ENCODE data around the gene TLR8.

TLR8 gene

DNA sequence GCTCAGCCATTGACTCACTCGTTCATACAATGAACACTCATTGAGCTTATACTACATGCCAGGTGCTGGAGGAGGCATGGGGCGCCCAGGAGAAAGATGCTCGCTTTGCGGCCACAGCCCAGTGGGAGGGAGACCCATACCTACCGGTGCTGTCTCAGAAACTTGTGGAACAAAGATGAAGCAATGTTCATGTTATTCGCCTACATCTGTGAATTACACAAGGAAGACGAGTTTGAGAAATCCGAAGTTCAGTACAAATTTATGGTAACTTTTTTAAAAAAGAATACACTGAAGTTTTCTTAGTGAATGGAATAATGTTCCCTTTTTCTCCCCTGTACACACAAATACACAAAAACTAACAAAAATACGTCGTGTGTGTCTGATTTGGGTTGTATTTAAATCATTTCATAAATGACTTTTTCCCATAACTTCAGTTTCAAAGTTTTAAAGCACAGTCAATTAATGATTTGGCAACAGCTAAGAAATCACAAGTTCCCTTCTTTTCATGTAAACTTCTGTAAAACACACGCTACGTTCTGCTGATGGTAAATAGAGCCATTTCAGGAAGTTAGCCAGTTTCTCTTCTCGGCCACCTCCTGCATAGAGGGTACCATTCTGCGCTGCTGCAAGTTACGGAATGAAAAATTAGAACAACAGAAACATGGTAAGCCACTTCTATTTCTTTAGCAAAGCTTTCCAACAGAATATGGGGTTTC is at the start of gene TLR8:
Gene TLR8, plus strand, starts transcription at position 575 of the 716 bp plus-strand sequence. Its CDS starts 87 bp downstream, at position 662.
- no peak for DNase-seq

DNA sequence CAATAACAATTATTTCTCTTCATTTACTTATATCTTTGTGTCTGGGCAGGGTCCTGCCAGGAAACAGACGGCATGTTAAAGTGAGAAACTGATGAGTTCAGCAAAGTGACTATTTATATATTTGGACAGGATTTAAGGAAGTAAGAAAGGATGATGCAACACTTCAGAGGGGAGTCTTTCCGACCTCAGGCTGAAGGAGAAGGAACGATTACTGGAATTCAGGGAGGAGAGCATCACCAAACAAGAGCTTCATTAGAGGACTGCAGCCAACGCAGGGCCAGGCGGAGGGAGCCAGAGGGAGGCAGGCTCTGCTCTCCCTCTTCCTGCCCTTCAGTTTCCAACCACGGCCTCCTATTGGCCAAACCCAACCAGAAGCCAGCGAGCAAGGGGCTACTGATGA is 41.1 kb upstream of the TLR8 start:
- no peak for DNase-seq

DNA sequence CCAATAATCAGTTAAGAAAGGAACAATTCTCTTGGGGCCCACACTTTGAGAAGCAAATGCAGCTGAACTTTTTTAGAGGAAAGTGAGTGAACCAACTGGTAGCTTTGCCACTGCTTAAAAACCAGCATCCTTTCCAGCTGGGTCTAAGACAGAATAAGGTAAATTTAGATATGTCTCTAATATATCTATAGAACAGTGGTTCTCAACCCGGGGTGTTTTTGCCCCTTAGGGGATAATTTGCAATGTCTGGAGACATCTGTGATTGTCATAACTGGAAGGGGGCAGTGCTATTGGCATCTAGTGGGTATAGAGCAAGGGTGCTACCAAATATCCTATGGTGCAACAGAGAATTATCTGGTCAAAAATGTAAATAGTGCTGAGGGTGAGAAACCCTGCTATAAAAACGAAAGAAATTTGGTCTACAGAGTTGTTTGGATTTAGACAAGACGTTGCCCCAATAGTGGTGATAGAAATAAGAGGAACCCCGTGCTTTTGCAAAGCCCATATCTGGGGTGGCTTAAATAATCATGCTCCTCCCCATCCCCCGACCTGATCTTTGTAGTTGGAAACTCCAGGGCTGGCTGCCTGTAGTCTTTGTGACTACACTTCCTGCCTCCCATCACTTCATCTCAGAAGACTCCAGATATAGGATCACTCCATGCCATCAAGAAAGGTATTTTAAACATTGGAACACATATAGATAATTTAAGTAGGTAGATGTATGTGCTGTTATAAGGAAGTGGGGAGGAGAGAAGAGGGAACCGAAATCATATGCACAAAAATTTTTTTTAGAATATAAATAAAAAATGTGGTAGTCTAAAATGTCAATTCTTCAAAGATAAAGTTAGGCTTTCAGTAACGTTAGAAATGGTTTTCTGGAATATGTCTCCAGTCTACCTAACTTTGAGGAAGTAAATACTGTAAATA is 39.7 kb upstream of the TLR8 start, which contains the start of gene TLR7:
Gene TLR7, plus strand, starts transcription at position 622 of the 927 bp plus-strand sequence. CDS start 507 bp downstream, outside the sequence.
- no peak for DNase-seq

DNA sequence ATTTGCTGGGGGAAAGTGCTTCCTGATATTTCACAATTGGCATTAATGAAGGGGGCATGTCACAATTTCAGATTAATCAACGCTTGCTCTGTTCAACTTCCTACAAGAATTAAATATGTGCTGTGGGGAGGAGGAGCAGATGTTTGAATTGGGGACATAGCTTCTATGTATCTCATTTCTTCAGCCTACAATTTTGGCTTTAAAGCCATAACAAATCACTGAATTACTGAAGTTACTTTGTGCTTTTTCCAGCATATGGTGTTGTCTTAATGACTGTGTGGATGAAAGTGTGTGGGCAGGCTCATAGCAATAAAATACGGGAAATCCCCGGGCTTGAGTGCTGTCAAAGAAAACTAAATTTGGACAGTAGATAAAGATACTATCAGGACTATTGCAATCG is 38.7 kb upstream of the TLR8 start:
- DNase-seq = no peak

DNA sequence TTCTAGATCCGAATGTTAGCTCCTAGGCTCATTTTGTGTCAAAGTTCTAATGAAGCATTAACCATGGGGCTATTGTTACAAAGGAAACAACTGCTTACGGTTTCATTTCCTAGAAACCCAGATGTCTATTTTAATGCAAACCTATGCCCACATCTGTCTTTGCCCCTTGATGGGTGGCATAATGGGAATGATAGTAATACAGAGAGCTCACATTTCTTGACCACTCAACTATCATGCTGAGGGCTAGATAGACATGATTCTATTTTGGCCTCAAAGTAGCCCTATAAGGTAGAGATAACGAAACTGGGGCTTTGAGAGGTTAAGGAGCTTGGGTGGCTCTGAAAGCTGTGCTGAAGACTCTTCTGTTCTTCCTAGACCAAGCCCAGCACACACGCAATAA is 37.7 kb upstream of the TLR8 start:
- DNase-seq = no peak

DNA sequence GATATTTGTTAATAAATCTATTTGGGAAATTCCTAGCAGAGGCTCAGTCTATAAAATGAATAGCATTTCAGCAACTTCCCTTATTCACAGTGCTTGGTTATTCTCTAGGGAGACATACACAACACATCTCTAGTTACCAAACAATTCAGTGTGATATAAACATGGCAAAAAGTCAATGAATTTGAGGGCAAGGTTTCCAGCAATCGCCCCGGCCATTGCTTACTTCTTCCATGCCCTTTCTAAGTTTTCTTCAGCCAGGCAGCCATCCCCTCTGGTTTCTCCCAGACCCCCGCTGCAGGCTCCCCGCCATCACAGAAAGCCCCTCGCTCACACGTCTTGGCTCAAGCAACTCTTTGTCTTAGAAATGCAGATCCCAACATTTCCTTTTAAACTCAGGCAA is 35.2 kb upstream of the TLR8 start:
- DNase-seq = no peak

DNA sequence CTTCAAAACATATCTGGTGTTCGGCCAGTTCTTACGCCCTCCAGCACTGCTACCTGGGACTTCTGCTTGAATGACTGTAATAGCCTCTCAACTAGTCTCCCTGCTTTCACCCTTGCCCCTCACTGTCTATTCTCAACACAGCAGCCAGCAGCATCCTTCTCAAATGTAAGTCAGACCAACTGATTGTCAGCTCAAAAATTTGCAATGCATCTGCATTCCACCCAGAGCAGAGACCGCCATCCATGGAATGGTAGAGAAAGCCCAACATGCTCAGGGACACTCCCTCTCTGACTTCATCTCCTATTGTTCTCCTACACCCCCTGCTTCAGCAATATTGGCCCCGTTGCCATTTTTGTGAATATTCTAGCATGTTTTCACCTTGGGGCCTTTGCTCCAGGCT is 33.7 kb upstream of the TLR8 start:
- DNase-seq = no peak

DNA sequence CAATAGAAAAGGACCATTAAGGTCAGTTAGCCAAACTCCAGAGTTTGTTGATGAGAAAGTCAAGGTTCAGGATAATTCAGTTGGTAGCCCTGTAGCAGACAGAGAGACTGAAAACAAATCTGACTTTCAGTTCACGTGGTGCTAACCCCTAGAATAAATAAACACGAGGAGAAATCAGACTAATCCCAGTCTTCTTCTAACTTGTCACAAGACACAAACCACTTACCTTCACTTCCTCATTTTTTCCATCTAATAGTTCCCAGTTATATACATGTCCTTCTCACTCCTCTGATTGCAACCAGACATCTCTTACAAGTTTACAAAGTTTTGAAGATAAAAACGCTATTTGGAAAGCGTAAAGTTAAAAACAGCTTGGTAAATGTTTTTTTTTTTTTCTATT is 31.8 kb upstream of the TLR8 start:
- DNase-seq = no peak

DNA sequence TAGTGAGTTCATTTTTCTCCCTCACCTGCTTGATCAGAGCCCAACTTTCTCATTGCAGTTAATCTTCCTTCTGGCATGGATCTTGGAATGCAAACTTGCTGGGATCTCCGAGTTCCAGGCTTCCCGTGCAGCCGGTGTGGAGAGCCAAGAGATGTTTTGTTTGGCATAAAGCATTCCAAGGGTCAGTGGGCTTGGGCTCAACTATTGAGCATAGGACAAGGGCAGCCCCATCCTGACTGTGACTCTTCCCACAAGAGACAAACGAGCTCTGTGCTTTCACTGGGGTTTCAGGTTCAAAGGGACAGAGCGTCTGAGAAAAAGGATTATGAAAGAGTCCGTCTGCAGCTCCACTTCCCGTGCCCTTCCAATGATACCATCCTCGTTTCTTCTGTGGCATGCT is 29.0 kb upstream of the TLR8 start:
- DNase-seq = no peak

DNA sequence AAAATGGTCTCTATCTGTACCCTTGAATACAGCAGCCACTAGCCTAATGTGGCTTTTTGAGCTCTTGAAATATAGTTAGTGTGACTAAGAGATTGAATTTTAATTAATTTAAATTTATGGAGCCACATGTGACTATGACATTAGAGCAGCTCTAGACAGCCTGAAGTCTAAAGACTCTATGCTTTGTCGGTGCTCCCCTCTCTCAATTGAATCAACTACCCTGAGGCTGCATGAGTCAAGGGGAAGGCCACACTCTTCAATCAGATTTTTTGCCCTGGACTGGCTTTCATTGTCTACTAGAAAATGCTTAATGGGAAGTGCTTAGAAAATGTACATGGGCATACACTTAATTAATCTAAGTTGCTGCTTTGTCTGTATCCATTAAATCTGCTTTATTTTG is 27.9 kb upstream of the TLR8 start:
- no peak for DNase-seq

DNA sequence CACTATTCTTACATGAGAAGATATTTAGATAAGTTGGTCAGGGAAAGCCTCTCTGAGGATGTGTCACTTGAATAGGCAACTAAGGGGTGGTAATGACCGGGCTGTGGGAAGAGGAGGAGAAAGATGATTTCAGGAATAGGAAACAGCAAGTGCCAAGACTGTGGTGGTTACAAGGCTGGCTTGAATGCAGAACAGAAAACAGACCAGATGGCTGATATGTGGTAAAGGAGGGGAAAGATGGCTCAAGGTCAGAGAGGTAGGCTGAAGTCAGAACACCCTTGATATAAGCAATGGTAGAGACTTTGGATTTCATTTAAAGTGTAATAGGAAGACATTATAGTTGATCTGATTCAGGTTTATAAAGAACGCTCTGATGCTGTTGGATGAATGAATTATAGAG is 24.5 kb upstream of the TLR8 start:
- DNase-seq = no peak

DNA sequence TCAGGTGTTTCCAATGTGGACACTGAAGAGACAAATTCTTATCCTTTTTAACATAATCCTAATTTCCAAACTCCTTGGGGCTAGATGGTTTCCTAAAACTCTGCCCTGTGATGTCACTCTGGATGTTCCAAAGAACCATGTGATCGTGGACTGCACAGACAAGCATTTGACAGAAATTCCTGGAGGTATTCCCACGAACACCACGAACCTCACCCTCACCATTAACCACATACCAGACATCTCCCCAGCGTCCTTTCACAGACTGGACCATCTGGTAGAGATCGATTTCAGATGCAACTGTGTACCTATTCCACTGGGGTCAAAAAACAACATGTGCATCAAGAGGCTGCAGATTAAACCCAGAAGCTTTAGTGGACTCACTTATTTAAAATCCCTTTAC is 20.9 kb upstream of the TLR8 start:
- DNase-seq = no peak

DNA sequence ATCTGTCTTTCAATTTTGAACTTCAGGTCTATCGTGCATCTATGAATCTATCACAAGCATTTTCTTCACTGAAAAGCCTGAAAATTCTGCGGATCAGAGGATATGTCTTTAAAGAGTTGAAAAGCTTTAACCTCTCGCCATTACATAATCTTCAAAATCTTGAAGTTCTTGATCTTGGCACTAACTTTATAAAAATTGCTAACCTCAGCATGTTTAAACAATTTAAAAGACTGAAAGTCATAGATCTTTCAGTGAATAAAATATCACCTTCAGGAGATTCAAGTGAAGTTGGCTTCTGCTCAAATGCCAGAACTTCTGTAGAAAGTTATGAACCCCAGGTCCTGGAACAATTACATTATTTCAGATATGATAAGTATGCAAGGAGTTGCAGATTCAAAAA is 19.9 kb upstream of the TLR8 start:
- no peak for DNase-seq

DNA sequence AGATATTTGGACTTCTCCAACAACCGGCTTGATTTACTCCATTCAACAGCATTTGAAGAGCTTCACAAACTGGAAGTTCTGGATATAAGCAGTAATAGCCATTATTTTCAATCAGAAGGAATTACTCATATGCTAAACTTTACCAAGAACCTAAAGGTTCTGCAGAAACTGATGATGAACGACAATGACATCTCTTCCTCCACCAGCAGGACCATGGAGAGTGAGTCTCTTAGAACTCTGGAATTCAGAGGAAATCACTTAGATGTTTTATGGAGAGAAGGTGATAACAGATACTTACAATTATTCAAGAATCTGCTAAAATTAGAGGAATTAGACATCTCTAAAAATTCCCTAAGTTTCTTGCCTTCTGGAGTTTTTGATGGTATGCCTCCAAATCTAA is 19.3 kb upstream of the TLR8 start:
- DNase-seq = no peak

DNA sequence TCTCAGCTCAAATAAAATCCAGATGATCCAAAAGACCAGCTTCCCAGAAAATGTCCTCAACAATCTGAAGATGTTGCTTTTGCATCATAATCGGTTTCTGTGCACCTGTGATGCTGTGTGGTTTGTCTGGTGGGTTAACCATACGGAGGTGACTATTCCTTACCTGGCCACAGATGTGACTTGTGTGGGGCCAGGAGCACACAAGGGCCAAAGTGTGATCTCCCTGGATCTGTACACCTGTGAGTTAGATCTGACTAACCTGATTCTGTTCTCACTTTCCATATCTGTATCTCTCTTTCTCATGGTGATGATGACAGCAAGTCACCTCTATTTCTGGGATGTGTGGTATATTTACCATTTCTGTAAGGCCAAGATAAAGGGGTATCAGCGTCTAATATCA is 18.7 kb upstream of the TLR8 start:
- no peak for DNase-seq

DNA sequence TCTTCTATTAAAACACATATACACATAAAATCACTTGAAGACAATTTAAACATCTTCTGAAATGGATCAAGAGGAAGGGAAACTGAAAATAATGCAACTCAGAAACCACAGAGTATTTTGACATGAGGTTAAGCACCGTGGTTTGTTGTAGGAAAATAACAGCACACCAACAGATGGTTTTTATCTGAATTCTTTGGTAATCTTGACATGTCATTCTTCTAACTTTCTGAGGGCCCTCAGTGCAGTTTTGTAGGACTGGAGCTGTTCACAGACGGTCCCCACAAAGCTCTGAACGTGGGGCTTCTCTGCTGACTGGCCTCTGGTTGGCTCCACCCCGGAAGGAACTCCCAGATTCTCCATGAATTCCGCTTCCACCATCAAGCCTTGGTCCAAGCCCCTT is 16.0 kb upstream of the TLR8 start:
- no peak for DNase-seq

DNA sequence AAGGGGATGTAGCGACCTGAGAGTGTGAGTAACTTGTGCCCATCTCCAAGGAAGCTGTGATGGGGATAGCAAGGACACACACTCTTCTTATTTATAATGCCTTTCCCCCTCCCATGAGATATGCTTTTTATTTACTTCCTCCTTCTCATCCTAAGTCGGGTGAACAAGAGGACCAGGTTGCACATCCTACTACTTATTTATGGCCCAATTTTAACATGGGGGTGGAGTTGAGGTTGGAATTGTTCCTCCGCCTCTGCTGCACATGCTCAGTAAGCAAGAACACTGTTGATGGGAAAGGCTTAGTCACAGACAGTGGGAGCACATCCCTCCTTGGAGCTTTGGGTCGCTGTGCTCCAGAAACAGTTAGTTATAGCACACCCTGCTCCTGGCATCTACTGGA is 15.2 kb upstream of the TLR8 start:
- no peak for DNase-seq

DNA sequence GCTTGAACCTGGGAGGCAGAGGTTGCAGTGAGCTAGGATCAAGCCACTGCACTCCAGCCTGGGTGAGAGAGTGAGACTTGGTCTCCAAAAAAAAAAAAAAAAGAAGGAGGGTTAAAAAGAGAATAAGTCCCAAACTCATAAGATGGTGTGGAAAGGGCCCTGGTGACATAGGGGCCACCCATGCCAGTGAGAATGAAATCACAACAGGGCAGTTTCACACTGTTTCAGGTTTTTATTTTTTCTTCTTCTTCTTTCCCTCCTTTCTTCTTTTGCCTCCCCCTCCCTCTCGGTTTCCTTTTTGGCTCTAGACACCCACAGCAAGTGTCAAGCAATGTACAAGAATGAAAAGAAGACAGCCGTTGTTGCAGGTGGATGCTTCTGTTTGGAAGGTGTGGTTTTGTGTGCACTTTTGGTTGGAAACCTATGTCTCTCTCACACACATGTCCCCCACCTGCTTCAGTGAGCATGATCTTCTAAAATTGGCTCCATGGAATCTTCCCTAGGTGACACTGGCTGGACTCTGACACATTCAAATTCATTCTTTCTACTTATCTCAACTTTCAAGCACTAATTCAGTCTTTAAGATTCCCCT is 14.4 kb upstream of the TLR8 start:
- no peak for DNase-seq

DNA sequence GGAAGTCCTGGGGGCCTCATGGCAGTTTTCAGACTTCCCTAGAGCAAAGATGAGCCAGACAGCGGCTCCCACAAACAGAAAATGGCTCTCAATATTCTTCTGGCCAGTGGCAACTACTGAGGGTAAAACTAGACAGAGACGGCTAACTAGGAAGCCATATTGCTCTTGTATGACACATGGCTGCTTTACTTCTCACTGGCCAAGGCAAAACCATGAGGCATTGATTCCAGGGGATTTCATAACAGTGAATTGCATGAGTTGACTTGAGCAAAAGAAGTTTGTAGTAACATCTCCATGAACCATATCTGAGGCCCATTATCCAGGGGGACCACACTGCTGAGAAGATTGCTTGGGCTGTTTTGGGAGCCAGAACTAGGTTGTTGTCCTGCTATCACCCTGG is 13.7 kb upstream of the TLR8 start:
- no peak for DNase-seq

DNA sequence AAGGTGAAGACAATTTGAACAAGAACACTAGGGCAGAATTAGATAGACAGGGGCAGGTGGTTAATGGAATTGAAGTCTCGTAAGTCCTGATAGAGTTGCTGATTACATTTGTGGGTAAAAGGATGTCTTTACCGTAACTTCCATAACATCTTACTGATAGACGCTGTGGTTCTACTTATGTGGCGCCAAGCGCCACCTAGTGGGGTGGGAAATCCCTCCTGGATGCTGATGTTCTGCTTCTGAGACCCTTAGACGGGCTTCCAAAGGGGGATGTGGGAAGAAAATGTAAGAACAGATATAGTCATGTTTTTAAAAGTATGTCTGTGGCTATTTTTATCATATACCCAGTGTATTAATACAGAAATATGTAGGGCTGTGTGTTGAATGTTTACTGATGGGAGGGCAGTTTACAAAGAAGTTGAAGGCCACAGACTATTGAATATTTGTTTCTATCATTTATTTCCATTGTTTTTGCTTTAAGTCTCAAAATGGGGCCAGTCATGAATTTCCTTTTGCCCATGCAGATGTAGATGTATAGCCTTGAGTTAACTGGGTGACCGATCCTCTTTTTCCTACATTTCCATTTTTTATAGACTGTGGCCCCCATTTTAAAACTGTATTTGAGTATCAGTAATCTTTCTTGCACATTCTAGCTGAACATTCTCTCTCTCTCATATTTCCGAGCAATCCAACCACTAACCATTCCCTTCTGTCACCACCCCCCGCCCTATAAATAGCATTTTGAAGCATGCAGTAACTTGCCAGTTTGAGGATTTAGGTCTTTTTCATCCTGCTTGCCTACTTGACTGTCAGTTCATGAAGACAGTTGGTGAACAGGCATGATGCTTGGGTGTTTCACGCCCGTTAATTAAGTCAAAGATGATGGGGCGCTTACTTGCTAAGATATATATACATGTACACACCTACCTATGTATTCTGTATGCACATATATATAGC is 12.1 kb upstream of the TLR8 start:
- DNase-seq = no peak

DNA sequence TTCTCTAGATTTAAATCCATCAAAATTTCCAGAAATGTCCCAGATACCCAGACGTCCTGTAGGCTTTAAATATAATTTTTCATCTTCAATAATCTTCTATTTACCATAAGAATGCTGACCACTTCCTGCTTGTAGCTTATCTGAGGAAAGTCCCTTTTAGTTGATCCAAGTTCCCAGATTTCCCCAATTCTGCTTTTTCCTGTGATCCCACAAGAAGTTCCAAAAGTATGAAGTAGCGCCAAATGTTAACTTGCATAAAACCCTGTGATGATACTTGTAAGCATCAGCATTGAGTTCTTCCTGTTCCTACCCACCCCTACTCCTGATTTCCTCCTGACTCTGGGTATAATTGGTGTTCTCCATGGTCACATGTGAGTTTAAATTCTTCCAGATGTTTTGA is 10.6 kb upstream of the TLR8 start:
- DNase-seq = no peak

DNA sequence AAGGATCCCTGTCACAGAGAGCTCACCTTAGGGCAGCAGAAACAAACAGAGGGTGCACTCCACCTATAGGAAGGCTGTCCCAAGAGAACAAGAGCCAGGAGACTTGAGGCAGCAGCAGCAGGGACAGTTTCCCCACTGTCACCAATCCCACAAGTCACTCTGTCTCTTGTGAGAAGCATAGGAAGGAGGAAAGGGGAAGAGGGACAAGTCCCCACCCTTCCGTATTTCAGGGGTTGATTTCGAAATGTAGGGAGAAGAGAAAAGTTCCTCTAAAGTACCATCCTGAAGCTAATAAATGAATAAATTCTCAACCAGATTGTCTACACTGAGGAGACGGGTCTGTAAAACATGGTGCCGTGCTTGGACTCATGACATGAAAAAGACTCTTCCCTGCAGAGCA is 9.5 kb upstream of the TLR8 start:
- no peak for DNase-seq

DNA sequence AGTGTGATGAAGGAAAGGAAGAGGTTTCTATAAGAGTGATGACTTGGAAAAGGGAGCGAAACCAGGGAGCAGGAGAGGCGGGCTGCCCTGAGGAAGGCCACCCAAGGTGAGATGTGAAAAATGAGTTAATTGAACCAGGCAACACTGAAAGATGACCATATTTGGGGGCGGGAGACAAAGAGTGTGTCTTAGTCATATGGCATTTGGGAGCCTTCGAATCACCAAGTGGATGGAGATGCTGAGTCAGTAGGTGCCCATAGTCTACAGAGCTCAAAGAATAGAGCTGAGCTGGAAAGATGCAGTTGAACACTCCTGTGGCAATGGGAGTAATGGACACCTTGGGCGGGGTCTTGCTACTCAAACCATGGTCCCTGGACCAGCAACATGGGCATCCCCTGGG is 8.3 kb upstream of the TLR8 start:
- no peak for DNase-seq
